Neuron (in vitro differentiated cells): Measurements from ENCODE around the gene VSTM1.

Experiments used
- H2AFZ ChIP-seq: one replicate; pipeline ENCODE4 v1.6.1; 2013; ENCODE audit warnings: low read depth, mild to moderate bottlenecking, inconsistent platforms, low read length, moderate library complexity
- H3K27me3 ChIP-seq: one replicate; pipeline ENCODE4 v1.6.1; 2013; ENCODE audit warnings: low read length; ENCODE audit not compliant: insufficient read depth
- H3K36me3 ChIP-seq: one replicate; pipeline ENCODE4 v1.6.1; 2013; ENCODE audit warnings: low read length; ENCODE audit not compliant: insufficient read depth
- H3K4me1 ChIP-seq: one replicate; pipeline ENCODE4 v1.6.1; 2013; ENCODE audit warnings: low read length; ENCODE audit not compliant: insufficient read depth
- H3K4me3 ChIP-seq: 2 replicates; pipeline ENCODE4 v1.5.1; 2013; ENCODE audit warnings: mild to moderate bottlenecking, low read length, moderate library complexity
- H3K9me3 ChIP-seq: one replicate; pipeline ENCODE4 v1.6.1; 2013; ENCODE audit warnings: low read length

Gene VSTM1

DNA sequence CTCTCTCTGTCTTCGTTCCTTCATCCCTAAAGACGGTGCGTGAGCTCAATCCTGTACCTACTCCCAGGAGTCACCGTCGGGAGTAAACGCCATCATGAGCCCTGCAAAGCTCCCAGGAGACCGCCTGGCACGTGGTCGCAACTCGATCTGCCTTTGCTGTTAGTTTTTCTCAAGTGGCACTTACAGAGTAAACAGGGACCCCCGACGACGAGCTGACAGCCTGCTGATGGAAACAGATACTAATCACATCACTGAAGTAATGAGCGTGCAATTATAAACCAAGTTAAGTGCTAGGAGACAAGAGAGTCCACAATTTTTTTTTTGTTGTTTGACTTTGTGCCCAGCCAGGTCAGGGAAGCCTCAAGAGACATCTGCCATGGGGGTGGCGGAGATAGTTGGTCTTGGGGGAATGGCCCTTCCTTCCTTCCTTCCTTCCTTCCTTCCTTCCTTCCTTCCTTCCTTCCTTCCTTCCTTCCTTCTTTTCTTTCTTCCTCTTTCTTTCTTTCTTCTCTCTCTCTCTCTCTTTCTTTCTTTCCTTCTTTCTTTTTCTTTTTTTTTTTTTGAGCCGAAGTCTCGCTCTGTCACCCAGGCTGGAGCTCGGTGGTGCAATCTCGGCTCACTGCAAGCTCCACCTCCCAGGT, 48.7 kb downstream of the VSTM1 start:
- Histone ChIP-seq H3K4me1 (peaks cover 15% of the 10 kb centered on the region), H2AFZ (no peak overlapping the region), H3K9me3 (peaks cover 2% of the 10 kb centered on the region), H3K4me3 (no peak overlapping the region), H3K27me3 (no peaks in the 10 kb centered on the region), H3K36me3 (no peaks in the 10 kb centered on the region)

DNA sequence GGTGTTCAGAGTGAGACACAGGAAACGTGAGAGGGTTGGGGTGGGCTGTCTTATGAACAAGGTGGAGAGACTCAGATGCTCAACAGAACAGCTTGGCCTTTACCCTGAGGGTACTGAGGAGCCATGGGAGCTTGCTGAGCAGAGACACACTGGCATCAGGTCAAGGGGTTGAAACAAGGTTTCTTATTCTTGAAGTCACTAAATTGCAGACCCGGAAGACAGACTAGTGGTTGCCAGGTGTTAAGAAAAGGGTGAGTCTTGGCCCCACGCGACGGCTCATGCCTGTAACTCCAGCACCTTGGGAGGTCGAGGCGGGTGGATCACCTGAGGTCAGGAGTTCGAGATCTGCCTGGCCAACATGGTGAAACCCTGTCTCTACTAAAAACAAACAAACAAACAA, 49.8 kb downstream of the VSTM1 start:
- Histone ChIP-seq H3K4me3 (no peak overlapping the region), H3K27me3 (no peaks in the 10 kb centered on the region), H2AFZ (no peak overlapping the region), H3K4me1 (peaks cover 15% of the 10 kb centered on the region), H3K36me3 (no peaks in the 10 kb centered on the region), H3K9me3 (peaks cover 2% of the 10 kb centered on the region)

DNA sequence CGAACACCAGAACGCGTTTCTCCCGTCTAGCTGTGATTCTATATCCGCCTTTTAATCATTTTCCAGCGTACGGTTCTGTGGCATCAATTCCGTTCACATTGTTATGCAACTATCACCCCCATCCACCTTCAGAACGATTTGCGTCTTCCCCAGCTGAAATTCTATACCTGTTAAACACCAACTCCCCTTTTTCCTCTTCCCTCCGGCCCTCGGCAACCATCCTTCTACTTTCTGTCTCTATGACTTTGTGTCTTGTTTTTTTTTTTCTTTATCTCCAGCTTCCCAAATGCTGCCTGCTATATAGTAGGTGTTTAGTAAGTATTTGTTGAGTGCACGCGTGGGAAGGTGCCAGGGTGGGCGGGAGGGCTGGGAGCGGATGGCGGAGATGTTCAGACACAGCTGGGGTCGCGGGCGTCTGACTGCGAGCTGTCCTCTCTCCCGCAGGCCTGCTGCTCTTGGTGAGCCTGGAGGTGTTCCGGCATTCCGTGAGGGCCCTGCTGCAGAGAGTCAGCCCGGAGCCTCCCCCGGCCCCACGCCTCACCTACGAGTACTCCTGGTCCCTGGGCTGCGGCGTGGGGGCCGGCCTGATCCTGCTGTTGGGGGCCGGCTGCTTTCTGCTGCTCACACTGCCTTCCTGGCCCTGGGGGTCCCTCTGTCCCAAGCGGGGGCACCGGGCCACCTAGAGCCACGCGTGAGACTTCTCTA, 52.0 kb downstream of the VSTM1 start:
- Histone ChIP-seq H3K9me3 (peaks cover 2% of the 10 kb centered on the region), H3K27me3 (no peaks in the 10 kb centered on the region), H3K4me3 (no peak overlapping the region), H3K4me1 (peaks cover 5% of the 10 kb centered on the region), H2AFZ (no peak overlapping the region), H3K36me3 (no peaks in the 10 kb centered on the region)

GRCh38 chr19:54010474-54010873, 53.2 kb downstream of the VSTM1 start:
- no peaks in the 10 kb centered on the region for H3K36me3 ChIP-seq
- H2AFZ ChIP-seq = no peak overlapping the region
- H3K4me1 ChIP-seq = no peaks in the 10 kb centered on the region
- no peaks in the 10 kb centered on the region for H3K27me3 ChIP-seq
- H3K9me3 ChIP-seq = no peaks in the 10 kb centered on the region
- H3K4me3 ChIP-seq = no peak overlapping the region

DNA sequence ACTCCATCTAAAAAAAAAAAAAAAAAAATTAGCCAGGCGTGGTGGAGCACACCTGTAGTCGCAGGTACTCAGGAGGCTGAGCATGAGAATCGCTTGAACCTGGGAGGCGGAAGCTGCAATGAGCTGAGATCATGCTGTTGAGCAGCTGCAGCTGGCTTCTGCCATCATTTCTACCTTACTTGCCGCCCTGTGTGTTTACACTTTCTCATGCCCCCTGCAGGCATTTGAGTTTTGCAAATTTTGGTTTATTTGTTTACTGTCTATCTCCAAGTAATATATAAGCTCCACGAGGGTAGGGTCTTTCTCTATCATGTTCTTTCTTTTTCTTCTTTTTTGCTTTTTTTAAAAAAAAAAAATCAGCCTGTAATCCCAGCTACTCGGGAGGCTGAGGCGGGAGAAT, 54.3 kb downstream of the VSTM1 start:
- Histone ChIP-seq H2AFZ (no peak overlapping the region), H3K4me1 (no peaks in the 10 kb centered on the region), H3K9me3 (no peaks in the 10 kb centered on the region)

GRCh38 chr19:54002495-54003315, 61.0 kb downstream of the VSTM1 start:
- Histone ChIP-seq H3K36me3 (no peaks in the 10 kb centered on the region), H3K4me1 (peaks cover 7% of the 10 kb centered on the region), H3K4me3 (no peak overlapping the region), H3K9me3 (no peaks in the 10 kb centered on the region), H2AFZ (no peak overlapping the region), H3K27me3 (no peaks in the 10 kb centered on the region)

More for the DNA sequence above, 54.3 kb downstream of the VSTM1 start:
- no peak overlapping the region for H3K4me3 ChIP-seq
- no peaks in the 10 kb centered on the region for H3K36me3 ChIP-seq
- H3K27me3 ChIP-seq = no peaks in the 10 kb centered on the region

GRCh38 chr19:54001496-54001895, 62.2 kb downstream of the VSTM1 start:
- peaks cover 10% of the 10 kb centered on the region for H3K4me1 ChIP-seq
- H3K9me3 ChIP-seq = no peaks in the 10 kb centered on the region
- H3K4me3 ChIP-seq = no peak overlapping the region
- H3K36me3 ChIP-seq = no peaks in the 10 kb centered on the region
- H2AFZ ChIP-seq = no peak overlapping the region
- no peaks in the 10 kb centered on the region for H3K27me3 ChIP-seq

DNA sequence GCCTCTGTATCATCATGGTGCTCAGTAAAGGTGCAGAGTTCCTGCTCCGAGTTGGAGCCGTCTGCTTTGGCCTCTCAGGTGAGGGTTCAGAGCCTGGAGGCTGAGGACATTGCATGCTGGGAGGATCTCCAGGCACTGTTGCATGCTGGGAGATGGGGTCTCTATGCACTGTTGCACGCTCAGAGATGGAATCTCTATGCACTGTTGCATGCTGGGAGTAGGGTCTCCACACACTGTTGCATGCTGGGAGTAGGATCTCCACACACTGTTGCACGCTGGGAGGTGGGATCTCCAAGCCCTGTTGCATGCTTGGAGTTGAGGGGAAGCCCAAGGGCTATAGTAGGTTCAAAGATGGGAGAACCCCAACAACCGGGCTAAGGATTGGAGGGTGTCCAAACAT, 64.0 kb downstream of the VSTM1 start:
- no peak overlapping the region for H2AFZ ChIP-seq
- H3K36me3 ChIP-seq = no peaks in the 10 kb centered on the region
- no peak overlapping the region for H3K4me3 ChIP-seq
- no peaks in the 10 kb centered on the region for H3K27me3 ChIP-seq
- no peaks in the 10 kb centered on the region for H3K9me3 ChIP-seq
- peaks cover 10% of the 10 kb centered on the region for H3K4me1 ChIP-seq

DNA sequence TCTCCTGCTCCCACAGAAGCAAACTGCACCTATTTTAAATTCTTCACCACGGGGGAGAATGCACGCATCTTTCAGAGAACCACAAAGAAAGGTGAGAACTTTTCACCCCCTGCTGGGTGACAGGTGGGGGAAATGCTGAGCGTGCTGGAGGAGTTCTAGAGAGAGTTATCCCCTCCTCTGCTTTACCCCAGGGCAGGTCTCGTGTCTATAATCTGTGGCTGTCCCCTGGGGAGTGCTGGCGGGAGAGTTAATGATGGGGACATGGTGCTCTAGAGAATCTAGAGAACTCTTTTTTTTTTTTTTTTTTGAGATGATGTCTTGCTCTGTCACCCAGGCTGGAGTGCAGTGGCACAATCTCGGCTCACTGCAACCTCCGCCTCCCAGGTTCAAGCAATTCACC, 65.5 kb downstream of the VSTM1 start:
- no peak overlapping the region for H3K4me3 ChIP-seq
- H3K27me3 ChIP-seq = no peaks in the 10 kb centered on the region
- H3K9me3 ChIP-seq = no peaks in the 10 kb centered on the region

GRCh38 chr19:53994811-53995210, 68.9 kb downstream of the VSTM1 start:
- Histone ChIP-seq H3K9me3 (no peaks in the 10 kb centered on the region), H3K36me3 (no peaks in the 10 kb centered on the region), H3K27me3 (no peaks in the 10 kb centered on the region), H3K4me3 (no peak overlapping the region), H2AFZ (no peak overlapping the region), H3K4me1 (peaks cover 15% of the 10 kb centered on the region)

More for the DNA sequence above, 65.5 kb downstream of the VSTM1 start:
- Histone ChIP-seq H2AFZ (no peak overlapping the region), H3K36me3 (no peaks in the 10 kb centered on the region), H3K4me1 (peaks cover 10% of the 10 kb centered on the region)

DNA sequence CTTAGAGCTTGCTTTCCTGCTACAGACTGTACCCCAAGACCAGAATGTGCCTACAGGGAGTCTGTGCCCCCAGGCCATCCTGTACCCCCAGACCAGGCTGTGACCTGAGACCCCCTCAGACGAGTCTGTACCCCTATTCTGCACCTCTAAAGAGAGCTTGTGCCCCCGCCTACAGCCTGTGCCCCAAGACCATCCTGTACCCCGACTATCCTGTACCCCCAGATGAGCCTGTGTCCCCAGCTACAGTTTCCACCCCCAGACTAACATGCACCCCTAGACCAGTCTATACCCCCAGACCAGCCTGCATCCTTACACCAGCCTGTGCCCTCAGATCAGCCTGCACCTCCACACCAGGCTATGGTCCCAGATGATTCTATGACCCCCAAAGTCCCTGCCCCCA, 70.2 kb downstream of the VSTM1 start:
- Histone ChIP-seq H3K27me3 (no peaks in the 10 kb centered on the region), H3K36me3 (no peaks in the 10 kb centered on the region), H3K9me3 (no peaks in the 10 kb centered on the region), H3K4me3 (no peak overlapping the region), H2AFZ (no peak overlapping the region), H3K4me1 (peaks cover 15% of the 10 kb centered on the region)

DNA sequence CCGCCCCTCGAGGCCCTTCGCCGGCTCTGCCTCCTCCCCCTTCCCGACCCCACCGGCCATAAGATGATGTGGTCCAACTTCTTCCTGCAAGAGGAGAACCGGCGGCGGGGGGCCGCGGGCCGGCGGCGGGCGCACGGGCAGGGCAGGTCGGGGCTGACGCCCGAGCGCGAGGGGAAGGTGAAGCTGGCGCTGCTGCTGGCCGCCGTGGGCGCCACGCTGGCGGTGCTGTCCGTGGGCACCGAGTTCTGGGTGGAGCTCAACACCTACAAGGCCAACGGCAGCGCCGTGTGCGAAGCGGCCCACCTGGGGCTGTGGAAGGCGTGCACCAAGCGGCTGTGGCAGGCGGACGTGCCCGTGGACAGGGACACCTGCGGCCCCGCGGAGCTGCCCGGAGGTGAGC, 70.9 kb downstream of the VSTM1 start:
- Histone ChIP-seq H3K36me3 (no peaks in the 10 kb centered on the region), H3K9me3 (no peaks in the 10 kb centered on the region), H3K27me3 (no peaks in the 10 kb centered on the region), H3K4me3 (no peak overlapping the region), H2AFZ (no peak overlapping the region), H3K4me1 (peaks cover 15% of the 10 kb centered on the region)

- Histone ChIP-seq H3K4me3 (peak overlapping the region; percentile 38), H3K9me3 (no peaks in the 10 kb centered on the region), H3K27me3 (no peaks in the 10 kb centered on the region), H3K4me1 (peaks cover 12% of the 10 kb centered on the region), H3K36me3 (no peaks in the 10 kb centered on the region), H2AFZ (no peak overlapping the region)
These were observed 71.5 kb downstream of the VSTM1 start for GRCh38 chr19:53992211-53992610.
